ENCODE data around the gene MAP9.

- TF ChIP-seq CTCF (IDR thresholded peaks at IDR 0.05) (no peak), POLR2A (IDR thresholded peaks at IDR 0.05) (no peak)
These were observed 511 bp upstream of the MAP9 start for GRCh38 chr4:155377276-155377675.
